ENCODE measurements around the gene KIF26A. TPM values are rescaled to one million over a fixed set of nuclear protein-coding genes. Genes with fewer than 3 reads are reported as not detected.

Gene KIF26A
- total and polyA plus RNA-seq, 2 experiments from 2014 or later, result 5.6 to 103 TPM

- TF ChIP-seq POLR2AphosphoS5 (IDR thresholded peaks at IDR 0.05; ENCODE audit: low read depth), result no peak
- no peak for TF ChIP-seq REST (IDR thresholded peaks at IDR 0.05; ENCODE audit: unreplicated experiment)
- TF ChIP-seq, protein P1, sequence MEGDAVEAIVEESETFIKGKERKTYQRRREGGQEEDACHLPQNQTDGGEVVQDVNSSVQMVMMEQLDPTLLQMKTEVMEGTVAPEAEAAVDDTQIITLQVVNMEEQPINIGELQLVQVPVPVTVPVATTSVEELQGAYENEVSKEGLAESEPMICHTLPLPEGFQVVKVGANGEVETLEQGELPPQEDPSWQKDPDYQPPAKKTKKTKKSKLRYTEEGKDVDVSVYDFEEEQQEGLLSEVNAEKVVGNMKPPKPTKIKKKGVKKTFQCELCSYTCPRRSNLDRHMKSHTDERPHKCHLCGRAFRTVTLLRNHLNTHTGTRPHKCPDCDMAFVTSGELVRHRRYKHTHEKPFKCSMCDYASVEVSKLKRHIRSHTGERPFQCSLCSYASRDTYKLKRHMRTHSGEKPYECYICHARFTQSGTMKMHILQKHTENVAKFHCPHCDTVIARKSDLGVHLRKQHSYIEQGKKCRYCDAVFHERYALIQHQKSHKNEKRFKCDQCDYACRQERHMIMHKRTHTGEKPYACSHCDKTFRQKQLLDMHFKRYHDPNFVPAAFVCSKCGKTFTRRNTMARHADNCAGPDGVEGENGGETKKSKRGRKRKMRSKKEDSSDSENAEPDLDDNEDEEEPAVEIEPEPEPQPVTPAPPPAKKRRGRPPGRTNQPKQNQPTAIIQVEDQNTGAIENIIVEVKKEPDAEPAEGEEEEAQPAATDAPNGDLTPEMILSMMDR (conservative IDR thresholded peaks at IDR 0.05; ENCODE audit: low read depth in 2 of 2), result no peak
These were observed 36.7 kb downstream of the KIF26A start (continued) for GRCh38 chr14:104175041-104175440.

- H3K27ac ChIP-seq (ENCODE audit: low read depth), result no peak overlapping the region
- peaks cover 10% of the 10 kb centered on the region; the same call in 2 of the 3 replicates for H3K4me1 Mint-ChIP-seq
- ATAC-seq (no peak), DNase-seq (ENCODE audit: low spot score) (no peak)
- H3K9me3 Mint-ChIP-seq, result no peaks in the 10 kb centered on the region
- no peaks in the 10 kb centered on the region for H3K9me2 ChIP-seq (ENCODE audit: insufficient read depth)
- H3K27me3 ChIP-seq (ENCODE audit: insufficient read depth), result no peaks in the 10 kb centered on the region
- H3K4me1 ChIP-seq (ENCODE audit: insufficient read depth), result peaks cover 5% of the 10 kb centered on the region; the same call in 1 of the 2 replicates
- H3K36me3 ChIP-seq (ENCODE audit: insufficient read depth), result no peaks in the 10 kb centered on the region
- H2AFZ ChIP-seq, result no peak overlapping the region
- H3K27ac Mint-ChIP-seq, result no peak overlapping the region
- H3K27me3 Mint-ChIP-seq (ENCODE audit: insufficient read depth, low read depth, poor library complexity), result peaks cover 3% of the 10 kb centered on the region
- H3K4me2 ChIP-seq, result no peak overlapping the region
- H3K4me3 ChIP-seq, result no peak overlapping the region
- no peaks in the 10 kb centered on the region; the same call in 1 of the 2 replicates for H3K79me2 ChIP-seq (replicated peaks; ENCODE audit: insufficient read depth)
- H4K20me1 ChIP-seq (replicated peaks; ENCODE audit: insufficient read depth), result no peaks in the 10 kb centered on the region
- H3F3A ChIP-seq (replicated peaks; ENCODE audit: low read depth), result no peaks in the 10 kb centered on the region
- no peak overlapping the region for H3K4me3 Mint-ChIP-seq
- H3K36me3 Mint-ChIP-seq (ENCODE audit: low read depth), result 0 out of 3 replicates have a peak, but pooled peaks cover 2% of the 10 kb centered on the region
- TF ChIP-seq ZNF331 (CRISPR knock-in tag; IDR thresholded peaks at IDR 0.05; ENCODE audit: low read depth) (no peak), JUNB (IDR thresholded peaks at IDR 0.05; ENCODE audit: unreplicated experiment) (no peak), CREB1 (CRISPR knock-in tag; IDR thresholded peaks at IDR 0.05; ENCODE audit: low read depth) (no peak), POLR2AphosphoS5 (IDR thresholded peaks at IDR 0.05; ENCODE audit: low read depth) (no peak), NANOG (IDR thresholded peaks at IDR 0.05; ENCODE audit: borderline replicate concordance) (no peak)
- TF ChIP-seq, protein P2, sequence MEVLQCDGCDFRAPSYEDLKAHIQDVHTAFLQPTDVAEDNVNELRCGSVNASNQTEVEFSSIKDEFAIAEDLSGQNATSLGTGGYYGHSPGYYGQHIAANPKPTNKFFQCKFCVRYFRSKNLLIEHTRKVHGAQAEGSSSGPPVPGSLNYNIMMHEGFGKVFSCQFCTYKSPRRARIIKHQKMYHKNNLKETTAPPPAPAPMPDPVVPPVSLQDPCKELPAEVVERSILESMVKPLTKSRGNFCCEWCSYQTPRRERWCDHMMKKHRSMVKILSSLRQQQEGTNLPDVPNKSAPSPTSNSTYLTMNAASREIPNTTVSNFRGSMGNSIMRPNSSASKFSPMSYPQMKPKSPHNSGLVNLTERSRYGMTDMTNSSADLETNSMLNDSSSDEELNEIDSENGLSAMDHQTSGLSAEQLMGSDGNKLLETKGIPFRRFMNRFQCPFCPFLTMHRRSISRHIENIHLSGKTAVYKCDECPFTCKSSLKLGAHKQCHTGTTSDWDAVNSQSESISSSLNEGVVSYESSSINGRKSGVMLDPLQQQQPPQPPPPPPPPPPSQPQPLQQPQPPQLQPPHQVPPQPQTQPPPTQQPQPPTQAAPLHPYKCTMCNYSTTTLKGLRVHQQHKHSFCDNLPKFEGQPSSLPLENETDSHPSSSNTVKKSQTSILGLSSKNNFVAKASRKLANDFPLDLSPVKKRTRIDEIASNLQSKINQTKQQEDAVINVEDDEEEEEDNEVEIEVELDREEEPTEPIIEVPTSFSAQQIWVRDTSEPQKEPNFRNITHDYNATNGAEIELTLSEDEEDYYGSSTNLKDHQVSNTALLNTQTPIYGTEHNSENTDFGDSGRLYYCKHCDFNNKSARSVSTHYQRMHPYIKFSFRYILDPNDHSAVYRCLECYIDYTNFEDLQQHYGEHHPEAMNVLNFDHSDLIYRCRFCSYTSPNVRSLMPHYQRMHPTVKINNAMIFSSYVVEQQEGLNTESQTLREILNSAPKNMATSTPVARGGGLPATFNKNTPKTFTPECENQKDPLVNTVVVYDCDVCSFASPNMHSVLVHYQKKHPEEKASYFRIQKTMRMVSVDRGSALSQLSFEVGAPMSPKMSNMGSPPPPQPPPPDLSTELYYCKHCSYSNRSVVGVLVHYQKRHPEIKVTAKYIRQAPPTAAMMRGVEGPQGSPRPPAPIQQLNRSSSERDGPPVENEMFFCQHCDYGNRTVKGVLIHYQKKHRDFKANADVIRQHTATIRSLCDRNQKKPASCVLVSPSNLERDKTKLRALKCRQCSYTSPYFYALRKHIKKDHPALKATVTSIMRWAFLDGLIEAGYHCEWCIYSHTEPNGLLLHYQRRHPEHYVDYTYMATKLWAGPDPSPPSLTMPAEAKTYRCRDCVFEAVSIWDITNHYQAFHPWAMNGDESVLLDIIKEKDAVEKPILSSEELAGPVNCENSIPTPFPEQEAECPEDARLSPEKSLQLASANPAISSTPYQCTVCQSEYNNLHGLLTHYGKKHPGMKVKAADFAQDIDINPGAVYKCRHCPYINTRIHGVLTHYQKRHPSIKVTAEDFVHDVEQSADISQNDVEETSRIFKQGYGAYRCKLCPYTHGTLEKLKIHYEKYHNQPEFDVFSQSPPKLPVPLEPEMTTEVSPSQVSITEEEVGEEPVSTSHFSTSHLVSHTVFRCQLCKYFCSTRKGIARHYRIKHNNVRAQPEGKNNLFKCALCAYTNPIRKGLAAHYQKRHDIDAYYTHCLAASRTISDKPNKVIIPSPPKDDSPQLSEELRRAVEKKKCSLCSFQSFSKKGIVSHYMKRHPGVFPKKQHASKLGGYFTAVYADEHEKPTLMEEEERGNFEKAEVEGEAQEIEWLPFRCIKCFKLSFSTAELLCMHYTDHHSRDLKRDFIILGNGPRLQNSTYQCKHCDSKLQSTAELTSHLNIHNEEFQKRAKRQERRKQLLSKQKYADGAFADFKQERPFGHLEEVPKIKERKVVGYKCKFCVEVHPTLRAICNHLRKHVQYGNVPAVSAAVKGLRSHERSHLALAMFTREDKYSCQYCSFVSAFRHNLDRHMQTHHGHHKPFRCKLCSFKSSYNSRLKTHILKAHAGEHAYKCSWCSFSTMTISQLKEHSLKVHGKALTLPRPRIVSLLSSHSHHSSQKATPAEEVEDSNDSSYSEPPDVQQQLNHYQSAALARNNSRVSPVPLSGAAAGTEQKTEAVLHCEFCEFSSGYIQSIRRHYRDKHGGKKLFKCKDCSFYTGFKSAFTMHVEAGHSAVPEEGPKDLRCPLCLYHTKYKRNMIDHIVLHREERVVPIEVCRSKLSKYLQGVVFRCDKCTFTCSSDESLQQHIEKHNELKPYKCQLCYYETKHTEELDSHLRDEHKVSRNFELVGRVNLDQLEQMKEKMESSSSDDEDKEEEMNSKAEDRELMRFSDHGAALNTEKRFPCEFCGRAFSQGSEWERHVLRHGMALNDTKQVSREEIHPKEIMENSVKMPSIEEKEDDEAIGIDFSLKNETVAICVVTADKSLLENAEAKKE (CRISPR knock-in tag; IDR thresholded peaks at IDR 0.05), result no peak
- TF ChIP-seq, protein P1 (conservative IDR thresholded peaks at IDR 0.05; ENCODE audit: low read depth in 2 of 2), result no peak
These were observed 37.4 kb downstream of the KIF26A start for GRCh38 chr14:104175811-104176210.
